Smooth muscle cell (in vitro differentiated cells): ENCODE measurements around the gene GMPR. TPM values are rescaled to one million over a fixed set of nuclear protein-coding genes. Genes with fewer than 3 reads are reported as not detected.

Experiments
- DNase-seq: peaks from one replicate; lab custom pipeline; 2025; ENCODE audit not compliant: unreplicated experiment; lab: John Stamatoyannopoulos, UW
- H2AFZ ChIP-seq: fragments of 200-600 bp; sonication (generic); 2 replicates; pipeline ENCODE4 v1.6.0; 2016; ENCODE audit warnings: antibody characterized with exemption, low read depth, mild to moderate bottlenecking
- H3F3A ChIP-seq: fragments of 200-600 bp; sonication (generic); 2 replicates; pipeline ENCODE4 v1.6.0; 2017; ENCODE audit warnings: antibody characterized with exemption, low read depth
- H3K27ac ChIP-seq: fragments of 200-600 bp; sonication (generic); 2 replicates; pipeline ENCODE4 v1.5.1; 2016; ENCODE audit warnings: low read depth, mild to moderate bottlenecking
- H3K27me3 ChIP-seq: fragments of 200-600 bp; sonication (generic); 2 replicates; pipeline ENCODE4 v1.6.1; 2016; ENCODE audit warnings: low read depth, mild to moderate bottlenecking
- H3K36me3 ChIP-seq: fragments of 200-600 bp; sonication (generic); 2 replicates; pipeline ENCODE4 v1.5.1; 2016; ENCODE audit warnings: low read depth
- H3K4me1 ChIP-seq: fragments of 200-600 bp; sonication (generic); 2 replicates; pipeline ENCODE4 v1.5.1; 2016; ENCODE audit warnings: low read depth
- H3K4me2 ChIP-seq: fragments of 200-600 bp; sonication (generic); 2 replicates; pipeline ENCODE4 v1.6.0; 2016; ENCODE audit warnings: mild to moderate bottlenecking
- H3K4me3 ChIP-seq: fragments of 200-600 bp; sonication (generic); 2 replicates; pipeline ENCODE4 v1.5.1; 2016; ENCODE audit warnings: mild to moderate bottlenecking
- H3K79me2 ChIP-seq: fragments of 200-600 bp; sonication (generic); 2 replicates; pipeline ENCODE4 v1.6.0; 2016; ENCODE audit warnings: low read depth, mild to moderate bottlenecking
- H3K9ac ChIP-seq: fragments of 200-600 bp; sonication (generic); 2 replicates; pipeline ENCODE4 v1.6.0; 2016; ENCODE audit warnings: low read depth
- H3K9me3 ChIP-seq: fragments of 200-600 bp; sonication (generic); replicated peaks from 2 replicates; pipeline ENCODE4 v1.5.1; 2016; ENCODE audit warnings: low read depth
- H4K20me1 ChIP-seq: fragments of 200-600 bp; sonication (generic); 2 replicates; pipeline ENCODE4 v1.6.0; 2016; ENCODE audit warnings: low read depth
- WGBS: methylation state at CpG from one replicate; pipeline ENCODE4 v1.1.7; 2016; ENCODE audit warnings: low lambda C conversion rate; 5-methylcytosine and 5-hydroxymethylcytosine counted together
- polyA plus RNA-seq: library from polyadenylated mRNA; unstranded; fragments of >200 nt; fragmentation: Nextera tagmentation; extraction: Ambion mirVana; gene quantifications from 2 replicates; pipeline ENCODE4 v1.2.1, GENCODE V29; 2016
- total RNA-seq: library from RNA; depleted of rRNA; stranded (reverse); fragments of >200 nt; gene quantifications from 2 replicates; pipeline ENCODE4 v1.2.3, GENCODE V29; 2014
- TF ChIP-seq, protein P1 (sequence below): fragments of 200-600 bp; sonication (generic); IDR thresholded peaks from 2 replicates; pipeline ENCODE4 v1.5.1; 2017; ENCODE audit warnings: borderline replicate concordance, mild to moderate bottlenecking, antibody characterized with exemption; ENCODE audit not compliant: insufficient read depth, poor library complexity, severe bottlenecking

The GMPR gene
- total and polyA plus RNA-seq, 2 experiments from 2014 or later, result 0.74 to 1.3 TPM

DNA sequence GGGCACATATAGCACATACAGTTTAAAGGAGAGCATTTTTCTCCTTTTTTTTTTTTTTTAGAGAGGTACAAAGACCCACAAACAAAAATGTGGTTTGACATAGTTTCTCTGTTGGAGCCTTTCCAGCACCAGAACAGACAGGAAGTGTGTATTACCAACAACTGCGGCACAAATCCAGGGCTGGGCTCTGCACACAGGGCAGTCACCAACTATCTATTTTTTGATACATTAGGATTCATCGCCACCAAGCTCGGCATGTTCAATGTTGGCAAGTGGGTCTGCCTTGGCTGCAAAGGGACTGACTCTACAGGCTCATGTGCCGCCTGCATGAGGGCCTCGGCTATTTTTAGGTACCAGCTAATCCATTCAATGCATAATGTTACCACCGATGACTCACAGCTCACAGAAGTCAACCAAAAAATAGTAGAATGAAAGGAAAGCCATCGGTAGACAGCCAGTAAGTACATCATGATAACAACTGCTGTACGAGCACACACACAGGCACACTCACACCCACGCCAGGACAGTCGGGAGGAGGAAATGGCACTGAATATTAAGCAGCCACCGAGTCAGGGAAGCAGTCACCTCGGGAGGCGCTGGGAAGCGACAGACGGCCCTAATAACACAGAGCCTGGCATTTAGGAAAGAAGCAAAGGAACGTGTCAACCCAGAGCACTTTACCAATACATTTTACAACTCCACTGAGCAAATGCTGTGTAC is 81.6 kb downstream of the GMPR start:
- H3K27ac ChIP-seq, result peak overlapping the region; percentile 92
- WGBS, result 5% methylated on average over 16 of the region's 16 CpGs
- DNase-seq, result peak; percentile 55

DNA sequence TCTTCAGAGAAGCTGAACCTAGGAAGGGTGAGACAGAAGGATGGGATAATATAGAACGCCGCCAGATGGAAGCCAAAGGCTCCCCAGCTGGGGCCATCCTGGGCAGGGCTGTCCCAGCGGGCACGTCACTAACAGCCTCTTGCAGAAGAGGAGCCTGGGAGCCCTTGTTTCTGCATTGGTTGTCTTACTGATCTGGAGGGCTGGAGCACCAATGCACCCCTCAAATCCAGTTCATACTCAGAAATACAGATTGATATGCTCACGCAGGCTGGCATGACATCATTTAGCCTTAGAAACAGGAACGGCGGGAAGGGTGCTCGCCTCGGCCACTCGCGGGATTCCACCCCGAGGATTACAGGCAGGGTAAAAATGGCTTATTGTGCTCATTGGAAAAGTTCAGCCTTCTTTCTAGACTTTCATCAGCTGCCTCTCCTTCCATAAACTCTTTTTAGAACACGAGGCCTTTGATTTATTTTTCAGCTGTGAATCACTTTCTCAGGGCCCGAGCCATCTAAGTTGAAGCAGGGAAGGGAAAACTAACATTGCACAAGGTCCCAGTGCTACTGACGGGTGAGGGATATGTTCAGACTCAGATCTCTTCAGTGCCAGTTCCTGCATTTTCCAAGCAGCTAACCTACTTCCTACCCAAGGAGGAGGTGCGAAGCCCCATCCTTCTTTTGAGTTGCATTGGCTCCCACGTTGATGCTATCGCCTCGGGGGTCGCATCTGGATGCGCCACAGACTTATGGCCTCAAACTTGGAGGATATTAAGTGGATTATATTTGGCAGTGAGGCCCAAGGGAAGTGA is 82.3 kb downstream of the GMPR start:
- no peaks in the 10 kb centered on the region for H3K9me3 ChIP-seq
- H3K4me2 ChIP-seq, result peak overlapping the region; percentile 74
- no peaks in the 10 kb centered on the region for H3K27me3 ChIP-seq
- WGBS, result 56% methylated on average over 21 of the region's 21 CpGs
- H3K79me2 ChIP-seq, result peaks cover 3% of the 10 kb centered on the region
- H4K20me1 ChIP-seq, result peaks cover 95% of the 10 kb centered on the region
- peaks cover 5% of the 10 kb centered on the region for H3K4me1 ChIP-seq
- no peak overlapping the region for H2AFZ ChIP-seq
- peak overlapping the region; percentile 92 for H3K27ac ChIP-seq
- H3F3A ChIP-seq, result peaks cover 31% of the 10 kb centered on the region
- peak overlapping the region; percentile 69 for H3K9ac ChIP-seq
- H3K4me3 ChIP-seq, result peak overlapping the region; percentile 6
- peaks cover 2% of the 10 kb centered on the region for H3K36me3 ChIP-seq
- TF ChIP-seq, protein P1, sequence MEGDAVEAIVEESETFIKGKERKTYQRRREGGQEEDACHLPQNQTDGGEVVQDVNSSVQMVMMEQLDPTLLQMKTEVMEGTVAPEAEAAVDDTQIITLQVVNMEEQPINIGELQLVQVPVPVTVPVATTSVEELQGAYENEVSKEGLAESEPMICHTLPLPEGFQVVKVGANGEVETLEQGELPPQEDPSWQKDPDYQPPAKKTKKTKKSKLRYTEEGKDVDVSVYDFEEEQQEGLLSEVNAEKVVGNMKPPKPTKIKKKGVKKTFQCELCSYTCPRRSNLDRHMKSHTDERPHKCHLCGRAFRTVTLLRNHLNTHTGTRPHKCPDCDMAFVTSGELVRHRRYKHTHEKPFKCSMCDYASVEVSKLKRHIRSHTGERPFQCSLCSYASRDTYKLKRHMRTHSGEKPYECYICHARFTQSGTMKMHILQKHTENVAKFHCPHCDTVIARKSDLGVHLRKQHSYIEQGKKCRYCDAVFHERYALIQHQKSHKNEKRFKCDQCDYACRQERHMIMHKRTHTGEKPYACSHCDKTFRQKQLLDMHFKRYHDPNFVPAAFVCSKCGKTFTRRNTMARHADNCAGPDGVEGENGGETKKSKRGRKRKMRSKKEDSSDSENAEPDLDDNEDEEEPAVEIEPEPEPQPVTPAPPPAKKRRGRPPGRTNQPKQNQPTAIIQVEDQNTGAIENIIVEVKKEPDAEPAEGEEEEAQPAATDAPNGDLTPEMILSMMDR, result no peak
- DNase-seq, result no peak

More for the DNA sequence above, 81.6 kb downstream of the GMPR start:
- Histone ChIP-seq H3K4me1 (peaks cover 5% of the 10 kb centered on the region), H3K9ac (peak overlapping the region; percentile 69), H3K4me3 (peak overlapping the region; percentile 6), H3K27me3 (no peaks in the 10 kb centered on the region), H2AFZ (no peak overlapping the region), H3K79me2 (peaks cover 3% of the 10 kb centered on the region), H3F3A (peaks cover 31% of the 10 kb centered on the region), H4K20me1 (peaks cover 97% of the 10 kb centered on the region), H3K4me2 (peak overlapping the region; percentile 74), H3K9me3 (no peaks in the 10 kb centered on the region), H3K36me3 (no peaks in the 10 kb centered on the region)
- TF ChIP-seq, protein P1, result no peak

DNA sequence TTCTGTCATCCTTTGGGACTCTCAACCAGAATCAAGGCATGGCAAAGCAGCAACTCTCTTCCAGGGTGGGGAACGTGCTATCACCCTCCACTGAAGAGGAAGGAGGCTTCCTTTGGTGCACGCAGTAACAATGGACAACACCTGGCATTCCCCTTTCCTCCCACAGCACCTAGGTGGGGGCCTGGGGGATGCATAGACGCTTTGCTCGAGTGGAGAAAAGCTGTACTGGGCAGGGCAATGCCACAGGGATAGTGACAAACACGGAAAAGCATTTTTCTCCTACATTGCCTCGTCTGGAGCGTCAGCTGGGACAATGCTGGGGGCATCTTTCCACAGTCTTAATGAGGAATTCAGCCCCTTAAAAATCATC is 82.9 kb downstream of the GMPR start:
- H3K4me1 ChIP-seq, result peaks cover 5% of the 10 kb centered on the region
- H3K27ac ChIP-seq, result peak overlapping the region; percentile 92

More for the DNA sequence above, 82.9 kb downstream of the GMPR start:
- H3K4me3 ChIP-seq, result no peak overlapping the region
- WGBS, result 61% methylated on average over 7 of the region's 7 CpGs
- peak overlapping the region; percentile 74 for H3K4me2 ChIP-seq
- H3K9ac ChIP-seq, result peak overlapping the region; percentile 10
- H3F3A ChIP-seq, result peaks cover 31% of the 10 kb centered on the region
- H3K9me3 ChIP-seq, result no peaks in the 10 kb centered on the region
- no peaks in the 10 kb centered on the region for H3K27me3 ChIP-seq
- peaks cover under 1% of the 10 kb centered on the region for H3K79me2 ChIP-seq
- H4K20me1 ChIP-seq, result peaks cover 94% of the 10 kb centered on the region
- TF ChIP-seq, protein P1, result no peak
- H3K36me3 ChIP-seq, result peaks cover 4% of the 10 kb centered on the region
- no peak for DNase-seq
- no peak overlapping the region for H2AFZ ChIP-seq
